ENCODE measurements around the gene PEX10.

PEX10 gene

GRCh38 chr1:2391931-2392509, 20.3 kb downstream of the PEX10 start:
- no peak for TF ChIP-seq CTCF (IDR thresholded peaks at IDR 0.05; ENCODE audit: low read length, missing control alignments)
- no peak for DNase-seq (ENCODE audit: low read depth)
- H3K4me3 ChIP-seq (replicated peaks; ENCODE audit: low read depth, low read length): peak overlapping the region; percentile 79

- peak within 1 kb of the TSS; percentile 82 for H3K4me3 ChIP-seq (replicated peaks; ENCODE audit: low read depth, low read length)
- DNase-seq (ENCODE audit: low read depth): peak; percentile 99
- TF ChIP-seq CTCF (IDR thresholded peaks at IDR 0.05; ENCODE audit: low read length, missing control alignments): no peak
Observed at GRCh38 chr1:2391041-2391930, 21.1 kb downstream of the PEX10 start, which contains the start of the genes MORN1 and RER1. TSS of gene MORN1 (minus strand) at chr1:2391554. CDS start at chr1:2391533, 21 bp downstream. TSS of gene RER1 (plus strand) at chr1:2391841. CDS start at chr1:2395791, 3,950 bp downstream.

- DNase-seq (ENCODE audit: low read depth): no peak
- no peak overlapping the region for H3K4me3 ChIP-seq (replicated peaks; ENCODE audit: low read depth, low read length)
Observed at GRCh38 chr1:2389644-2390043, 22.7 kb downstream of the PEX10 start.

GRCh38 chr1:2388004-2388913, 24.1 kb downstream of the PEX10 start:
- TF ChIP-seq CTCF (IDR thresholded peaks at IDR 0.05; ENCODE audit: low read length, missing control alignments): no peak
- no peak overlapping the region for H3K4me3 ChIP-seq (replicated peaks; ENCODE audit: low read depth, low read length)
- DNase-seq (ENCODE audit: low read depth): no peak

More at GRCh38 chr1:2389644-2390043, 22.7 kb downstream of the PEX10 start:
- no peak for TF ChIP-seq CTCF (IDR thresholded peaks at IDR 0.05; ENCODE audit: low read length, missing control alignments)

GRCh38 chr1:2386636-2387611, 25.4 kb downstream of the PEX10 start:
- H3K4me3 ChIP-seq (replicated peaks; ENCODE audit: low read depth, low read length): no peak overlapping the region
- no peak for DNase-seq (ENCODE audit: low read depth)
- TF ChIP-seq CTCF (IDR thresholded peaks at IDR 0.05; ENCODE audit: low read length, missing control alignments): no peak

All from fibroblast of pulmonary artery (primary cell).